Liver (tissue), 3 donors: ENCODE results near the gene FYB1.

Experiments
- CTCF ChIP-seq: fragments of 150-350 bp; IDR thresholded peaks from 2 replicates; pipeline ENCODE4 v1.5.1; 2017; ENCODE audit warnings: improper control_type of control experiment, low read depth, low read length; ENCODE audit not compliant: missing input control
- HNF4A ChIP-seq, 2 donors: conservative IDR thresholded peaks; 2 replicates each; pipeline ENCODE4 v1.6.1; 2016; ENCODE audit warnings: antibody characterized with exemption in 2 of 2, mild to moderate bottlenecking in 2 of 2
- JUND ChIP-seq, 2 donors: IDR thresholded peaks; 2 replicates each; pipeline ENCODE4 v1.6.1; 2016; ENCODE audit warnings: antibody characterized with exemption in 2 of 2
- RAD21 ChIP-seq, 2 donors: IDR thresholded peaks; 2 replicates each; pipeline ENCODE4 v1.6.1; 2016; ENCODE audit warnings: antibody characterized with exemption in 2 of 2, mild to moderate bottlenecking in 2 of 2
- REST ChIP-seq: IDR thresholded peaks from 2 replicates; pipeline ENCODE4 v1.6.1; 2016; ENCODE audit warnings: antibody characterized with exemption, mild to moderate bottlenecking
- RXRA ChIP-seq, 2 donors: IDR thresholded peaks; 2 replicates each; pipeline ENCODE4 v1.6.1; 2017 to 2018; ENCODE audit warnings: antibody characterized with exemption in 2 of 2, mild to moderate bottlenecking in 1 of 2
- SP1 ChIP-seq: IDR thresholded peaks from 2 replicates; pipeline ENCODE4 v1.6.1; 2018; ENCODE audit warnings: antibody characterized with exemption, mild to moderate bottlenecking
- TAF1 ChIP-seq: conservative IDR thresholded peaks from 2 replicates; pipeline ENCODE4 v1.6.1; 2016; ENCODE audit warnings: antibody characterized with exemption, mild to moderate bottlenecking
- donor health status: healthy.
- donor health status: healthy.

- no peak for TF ChIP-seq RAD21 (IDR thresholded peaks at IDR 0.05)
- no peak for TF ChIP-seq CTCF
- no peak for TF ChIP-seq SP1
- TF ChIP-seq TAF1: no peak
- TF ChIP-seq JUND (IDR thresholded peaks at IDR 0.05): no peak
- TF ChIP-seq HNF4A (conservative IDR thresholded peaks at IDR 0.05): no peak
- no peak for TF ChIP-seq RXRA (IDR thresholded peaks at IDR 0.05)
- TF ChIP-seq REST: no peak
Measured at GRCh38 chr5:39076101-39076756, 143.1 kb downstream of the FYB1 start.
